T-helper 22 cell (primary cell): ENCODE results near the gene CNBP.
"Not testable (repeated sequence)": the region's sequence is repeated elsewhere in the genome, so short reads cannot be mapped to it uniquely, and the experiment has no call there.

Experiments used
- DNase-seq: peaks from one replicate; pipeline ENCODE4 v3.0.0-alpha.2; 2020; ENCODE audit warnings: low read depth

CNBP gene

DNA sequence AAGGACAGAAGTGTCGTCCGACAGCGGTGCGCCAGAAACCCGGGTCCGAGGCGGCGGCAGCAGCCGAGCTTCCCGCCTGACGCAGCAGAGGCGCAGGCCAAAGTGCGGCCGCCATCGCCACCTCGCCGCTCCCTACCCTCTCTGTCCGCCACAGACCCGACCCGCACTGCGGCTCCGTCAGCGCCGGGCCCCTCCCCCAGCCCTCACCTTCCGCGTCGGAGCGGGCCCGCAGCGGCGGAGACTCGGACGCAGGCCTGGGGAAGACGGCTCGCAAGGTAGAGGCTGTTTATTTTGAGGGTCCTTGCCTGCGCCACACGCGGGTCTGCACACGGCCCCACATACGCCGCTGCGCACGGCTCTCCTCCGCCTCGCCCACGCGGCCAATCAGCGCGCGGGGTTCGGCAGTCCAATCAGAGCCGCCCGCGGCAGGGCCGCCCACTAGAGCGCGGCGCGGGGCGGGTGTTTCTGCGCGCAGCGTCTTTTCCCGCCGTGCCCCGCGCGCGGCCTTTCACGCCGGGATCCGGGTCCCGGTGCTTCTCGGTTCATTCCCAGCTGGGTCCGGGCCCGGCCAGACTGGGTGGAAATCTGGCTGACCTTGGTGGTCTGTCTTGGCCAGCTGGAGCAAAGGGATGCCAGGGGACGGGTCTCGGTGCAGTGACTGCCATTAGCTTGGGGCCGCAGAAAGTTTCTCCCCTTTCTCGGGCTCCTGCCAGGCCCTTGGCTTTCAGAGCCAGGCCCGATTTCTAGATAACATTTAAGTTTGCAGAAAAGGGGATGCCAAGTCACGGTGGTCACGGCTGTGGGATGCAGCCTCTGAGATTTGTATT is at the start of gene CNBP:
Gene CNBP, minus strand, starts transcription at position 328 of the 827 bp plus-strand sequence. CDS start 12,139 bp downstream, outside the sequence.
- peak; percentile 85 for DNase-seq

GRCh38 chr3:129231331-129232119 is 47.8 kb upstream of the CNBP start:
- no peak for DNase-seq

- DNase-seq, result no peak
Measured at GRCh38 chr3:129230311-129231019, 46.8 kb upstream of the CNBP start.

DNA sequence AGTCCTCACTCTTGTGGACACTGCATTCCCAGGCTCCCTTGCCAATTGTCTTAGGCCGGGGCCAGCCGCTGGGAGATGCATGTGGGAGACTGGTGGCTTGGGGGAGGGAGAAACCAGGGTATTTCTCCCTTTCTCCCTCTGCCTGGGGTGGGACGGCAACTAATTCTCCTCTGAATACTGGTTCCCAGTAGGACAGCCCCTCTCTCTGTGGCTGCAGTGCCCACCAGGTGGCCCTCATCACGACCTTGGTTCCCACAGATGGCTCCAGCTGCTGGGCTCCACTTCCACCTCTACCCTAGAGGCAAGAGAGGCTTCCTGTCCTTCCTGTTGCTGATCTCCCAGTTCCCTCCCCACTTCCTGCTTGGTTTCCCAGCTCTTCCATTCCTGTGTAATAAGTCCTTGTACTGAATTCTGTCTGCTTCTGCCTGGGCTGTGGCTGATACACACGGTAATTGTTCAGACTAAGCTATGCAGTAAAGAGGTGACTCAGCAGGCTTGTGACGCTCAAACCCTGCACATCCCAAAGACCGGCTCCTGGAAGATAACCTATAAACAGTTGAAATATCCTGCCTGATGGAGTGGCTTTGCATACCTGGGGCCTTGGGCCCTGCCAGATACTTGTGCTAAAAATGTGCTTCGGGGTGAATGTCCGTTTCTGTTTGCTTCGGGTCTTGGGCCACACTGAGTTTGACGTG is 45.3 kb upstream of the CNBP start:
- DNase-seq, result no peak

- no peak for DNase-seq
Measured at GRCh38 chr3:129226374-129226773, 42.7 kb upstream of the CNBP start.

DNA sequence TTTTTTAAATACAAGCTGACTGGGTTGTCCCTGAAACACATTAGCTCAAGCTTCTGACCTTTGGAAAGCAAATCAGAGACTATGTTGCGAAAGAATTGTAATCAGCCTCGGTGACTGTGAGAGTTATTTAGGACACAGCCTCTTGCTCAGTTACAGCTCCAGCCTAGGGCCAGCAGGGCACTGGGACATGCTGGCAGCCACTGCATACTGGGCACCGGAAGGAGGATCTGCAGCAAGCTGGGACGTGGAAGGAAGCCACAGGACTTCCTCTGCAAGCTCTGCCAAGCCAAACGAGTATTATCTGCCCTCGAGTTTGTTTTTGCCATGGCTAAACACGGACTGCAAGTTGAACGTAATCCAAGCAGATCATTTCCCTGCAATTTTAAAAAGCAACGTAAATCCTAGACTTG is 41.3 kb upstream of the CNBP start:
- DNase-seq, result no peak

GRCh38 chr3:129224387-129224786 is 40.7 kb upstream of the CNBP start:
- DNase-seq, result not testable (repeated sequence)

GRCh38 chr3:129218742-129219141 is 35.0 kb upstream of the CNBP start:
- no peak for DNase-seq

DNA sequence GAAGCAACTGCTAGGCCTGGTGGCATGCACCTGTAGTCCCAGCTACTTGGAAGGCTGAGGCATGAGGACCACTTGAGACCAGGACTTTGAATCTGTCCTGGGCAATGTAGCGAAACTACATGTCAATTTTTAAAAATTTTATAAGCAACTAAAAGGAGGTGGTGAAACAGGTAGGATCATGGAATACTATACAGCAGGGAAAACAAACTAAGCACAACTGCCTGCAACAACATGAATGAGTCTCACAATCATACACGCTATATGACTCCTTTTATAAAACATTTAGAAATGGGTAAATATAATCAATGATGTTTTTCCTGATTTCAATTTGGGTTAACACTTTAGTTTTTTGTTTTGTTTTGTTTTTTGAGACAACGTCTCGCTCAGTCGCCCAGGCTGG is 29.5 kb upstream of the CNBP start:
- no peak for DNase-seq

DNA sequence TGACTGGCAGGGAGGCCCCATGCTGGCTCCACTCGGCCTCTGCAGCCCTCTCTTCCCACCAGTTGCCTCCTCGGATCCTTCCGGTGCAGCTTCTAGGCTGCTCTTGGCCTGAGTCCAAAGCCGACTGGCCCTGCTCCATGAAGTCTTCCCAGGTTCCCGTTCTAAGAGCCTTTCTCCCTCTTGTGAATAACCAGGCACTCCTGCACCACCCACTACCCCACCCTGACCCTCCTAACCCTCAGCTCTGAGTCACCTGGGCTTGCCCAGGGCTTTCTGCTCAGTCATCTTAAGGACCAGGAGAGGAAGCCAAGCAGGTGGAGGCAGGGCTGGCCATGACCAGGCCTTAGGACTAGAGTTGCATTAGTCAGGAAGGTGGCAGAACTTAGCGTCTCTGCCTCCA is 28.1 kb upstream of the CNBP start:
- DNase-seq, result no peak

DNA sequence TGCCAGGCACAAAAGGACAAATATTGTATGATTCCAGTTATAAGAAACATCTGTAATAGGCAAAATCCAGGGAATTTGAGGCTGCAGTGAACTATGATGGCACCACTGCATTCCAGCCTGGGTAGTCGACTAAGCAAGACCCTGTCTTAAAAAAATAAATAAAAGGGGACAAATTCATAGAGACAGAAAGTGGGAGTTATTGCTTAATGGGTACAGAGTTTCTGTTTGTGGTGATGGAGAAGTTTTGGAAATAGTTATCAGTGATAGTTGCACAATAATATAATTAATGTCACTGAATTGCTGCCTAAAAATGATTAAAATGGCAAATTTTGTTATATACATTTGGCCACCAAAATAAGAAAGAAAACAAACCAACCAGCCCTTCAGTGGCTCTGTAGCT is 27.6 kb upstream of the CNBP start:
- no peak for DNase-seq

DNA sequence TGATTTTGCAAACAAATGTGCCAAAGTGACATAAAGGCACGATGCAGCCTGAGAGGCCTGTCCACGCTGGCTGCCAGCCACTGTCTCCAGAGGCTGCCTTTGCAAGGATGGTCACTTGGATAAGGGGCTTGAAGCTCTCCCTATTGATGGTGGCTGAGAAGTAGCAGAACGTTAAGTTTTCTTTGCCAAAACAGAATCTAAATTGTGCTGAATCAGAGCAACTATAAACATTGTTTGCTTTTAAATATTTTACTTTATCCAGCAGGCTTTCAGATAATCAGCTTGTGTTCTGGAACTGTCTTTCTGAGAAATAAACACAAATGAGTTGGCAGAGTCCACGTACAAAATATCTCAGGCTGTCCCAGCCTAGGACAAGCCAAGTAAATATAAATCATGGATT is 23.8 kb upstream of the CNBP start:
- DNase-seq, result no peak

GRCh38 chr3:129205109-129205832 is 21.6 kb upstream of the CNBP start:
- DNase-seq, result no peak

DNA sequence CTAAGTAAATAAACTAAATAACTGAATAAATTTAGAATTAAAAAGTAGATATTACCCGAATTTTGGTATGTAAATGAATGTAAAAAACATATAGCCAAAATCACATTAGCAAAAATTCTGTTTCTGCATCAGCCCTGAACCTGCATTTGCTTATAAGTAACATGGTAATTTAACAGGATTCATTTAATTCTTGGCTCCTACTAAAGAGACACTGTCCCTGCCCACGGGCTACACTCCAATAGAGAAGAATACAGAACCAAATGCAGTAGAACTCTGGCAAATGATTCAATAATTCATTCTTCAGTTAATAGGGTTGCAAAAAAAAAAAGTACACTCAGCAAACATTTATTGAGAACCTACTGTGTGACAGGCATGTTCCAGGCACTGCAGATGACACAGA is 20.8 kb upstream of the CNBP start:
- DNase-seq, result no peak

GRCh38 chr3:129199366-129199765 is 15.7 kb upstream of the CNBP start:
- no peak for DNase-seq

DNA sequence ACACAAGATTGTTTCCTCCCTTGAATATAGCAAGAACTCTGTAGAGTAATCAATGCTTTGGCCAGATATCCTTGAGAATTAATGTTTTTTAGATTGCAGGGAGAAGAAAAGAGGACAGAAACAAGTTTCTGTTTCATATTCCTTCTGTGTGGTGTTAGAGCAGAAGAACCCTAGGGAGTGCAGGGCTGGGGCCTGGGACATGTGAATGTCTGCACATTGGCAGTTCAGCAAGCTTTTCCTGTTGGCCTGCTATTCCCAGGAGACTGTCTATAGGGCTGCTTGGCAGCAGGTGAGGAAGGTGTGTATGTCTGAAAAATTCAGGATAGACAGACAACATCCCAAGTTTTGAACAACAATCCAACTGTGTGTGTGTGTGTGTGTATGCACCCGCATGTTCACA is 13.6 kb upstream of the CNBP start:
- DNase-seq, result no peak

- no peak for DNase-seq
Measured at GRCh38 chr3:129196601-129197000, 12.9 kb upstream of the CNBP start.

DNA sequence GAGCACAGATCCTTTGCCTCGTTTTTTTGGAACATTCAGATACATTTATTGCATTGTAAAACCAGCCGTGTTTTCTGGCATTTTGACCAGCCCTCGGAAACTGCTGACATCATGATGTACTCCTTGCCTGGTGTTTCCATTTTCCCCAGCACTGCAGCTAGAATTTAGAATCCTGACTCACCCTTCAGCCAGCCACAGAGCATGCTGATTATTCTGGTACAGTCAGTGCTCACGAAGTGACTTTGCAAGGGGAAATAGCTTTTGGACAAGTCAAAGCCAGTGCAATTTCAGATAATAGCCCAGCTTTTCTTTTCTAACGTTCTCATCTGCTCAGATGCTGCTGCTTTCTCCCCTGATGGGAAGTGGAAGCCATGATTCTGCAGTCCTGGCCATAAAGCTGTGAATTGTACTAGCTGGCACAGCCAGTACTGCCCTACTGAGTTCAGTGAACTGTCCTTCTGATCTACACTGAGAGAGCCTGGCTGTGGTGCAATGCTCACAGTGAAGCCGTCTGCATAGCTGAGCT is 12.1 kb upstream of the CNBP start:
- DNase-seq, result no peak

DNA sequence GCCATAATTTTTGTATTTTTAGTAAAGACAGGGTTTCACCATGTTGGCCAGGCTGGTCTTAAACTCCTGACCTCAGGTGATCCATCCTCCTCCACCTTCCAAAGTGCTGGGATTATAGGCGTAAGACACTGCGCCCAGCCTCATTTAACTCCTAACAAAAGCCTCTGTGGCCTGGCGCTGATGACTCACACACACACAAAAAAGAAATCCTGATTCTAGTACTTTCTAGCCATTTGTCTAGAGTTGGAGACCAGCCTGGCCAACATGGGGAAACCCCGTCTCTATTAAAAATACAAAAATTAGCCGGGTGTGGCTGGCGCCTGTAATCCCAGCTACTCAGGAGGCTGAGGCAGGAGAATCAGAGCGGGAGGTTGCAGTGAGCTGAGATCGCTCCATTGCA is 6.1 kb upstream of the CNBP start:
- DNase-seq, result not testable (repeated sequence)

- no peak for DNase-seq
Measured at GRCh38 chr3:129187857-129188256, 4.2 kb upstream of the CNBP start.

GRCh38 chr3:129185783-129186182 is 2.1 kb upstream of the CNBP start:
- DNase-seq, result no peak
